Measurements from ENCODE around the gene ARHGEF37. TPM values are rescaled to one million over a fixed set of nuclear protein-coding genes. Genes with fewer than 3 reads are reported as not detected.

Gene ARHGEF37
- total RNA-seq, 1 experiment from 2014 or later = 0.42 TPM

GRCh38 chr5:149551227-149552037 lies 29.9 kb upstream of the ARHGEF37 start, which contains the start of gene CSNK1A1:
Gene CSNK1A1, minus strand, starts transcription at chr5:149551439. Its CDS starts 475 bp downstream, at chr5:149550964.
- Histone ChIP-seq H2AFZ (ENCODE audit: low read length) (no peak within 1 kb of the TSS), H3K14ac (ENCODE audit: insufficient read depth, low read length) (peak within 1 kb of the TSS; percentile 98), H3K4ac (ENCODE audit: low read depth, low read length) (peak within 1 kb of the TSS; percentile 89), H4K20me1 (ENCODE audit: control insufficient read depth, insufficient read depth, insufficient read length) (no peaks in the 10 kb centered on the region), H4K8ac (replicated peaks; ENCODE audit: insufficient read length, low read depth, low read length) (peak within 1 kb of the TSS; percentile 85), H3K9ac (ENCODE audit: extremely low read depth, insufficient read length, low read length) (peak within 1 kb of the TSS; percentile 97), H2BK12ac (ENCODE audit: insufficient read length, low read depth, low read length) (peak within 1 kb of the TSS; percentile 79), H2BK120ac (ENCODE audit: low read depth, low read length, poor library complexity, severe bottlenecking) (peak within 1 kb of the TSS; percentile 53), H2BK15ac (ENCODE audit: low read depth, low read length) (0 out of 2 replicates have a peak within 1 kb of the TSS, but pooled peaks have one; percentile 69), H2AK5ac (ENCODE audit: insufficient read length, low read length) (no peak within 1 kb of the TSS), H4K91ac (ENCODE audit: insufficient read length, low read depth, low read length) (peak within 1 kb of the TSS; percentile 63), H3T11ph (ENCODE audit: low read length) (no peak within 1 kb of the TSS), H3K18ac (ENCODE audit: insufficient read length, low read depth, low read length) (peak within 1 kb of the TSS; percentile 74), H3K23ac (ENCODE audit: insufficient read length, low read depth, low read length) (peak within 1 kb of the TSS; percentile 14), H3K27me3 (ENCODE audit: insufficient read depth, low read length) (no peaks in the 10 kb centered on the region), H2BK5ac (ENCODE audit: insufficient read length, low read length) (peak within 1 kb of the TSS; percentile 96), H2BK20ac (ENCODE audit: low read depth, low read length, poor library complexity, severe bottlenecking) (no peak within 1 kb of the TSS), H3K9me3 (ENCODE audit: control insufficient read depth, low read depth, low read length) (no peaks in the 10 kb centered on the region), H3K27ac (ENCODE audit: insufficient read length, low read depth, low read length) (peak within 1 kb of the TSS; percentile 90), H3K4me1 (ENCODE audit: insufficient read depth, low read length) (no peaks in the 10 kb centered on the region), H3K4me2 (ENCODE audit: insufficient read depth, insufficient read length, low read length) (peak within 1 kb of the TSS; percentile 99), H3K23me2 (ENCODE audit: insufficient read length, low read depth, low read length, poor library complexity, severe bottlenecking) (peaks cover 15% of the 10 kb centered on the region), H3K79me2 (ENCODE audit: insufficient read depth, low read length) (peaks cover 42% of the 10 kb centered on the region), H3K79me1 (ENCODE audit: insufficient read depth, low read depth, low read length, poor library complexity, severe bottlenecking) (no peaks in the 10 kb centered on the region), H4K5ac (ENCODE audit: insufficient read length, low read depth, low read length) (peak within 1 kb of the TSS; percentile 36), H3K56ac (ENCODE audit: insufficient read length, low read depth, low read length) (peak within 1 kb of the TSS; percentile 99)
- WGBS (ENCODE audit: extremely low coverage, insufficient read length, low lambda C conversion rate) = no CpG with 5 or more reads among the region's 67 CpGs
- peaks cover 26 to 32% of the 10 kb centered on the region in 2 experiments for H3K4me1 Mint-ChIP-seq
- H3K27ac Mint-ChIP-seq = peak within 1 kb of the TSS; percentile 97 to 99 (median 99)
- TF ChIP-seq, protein P1, sequence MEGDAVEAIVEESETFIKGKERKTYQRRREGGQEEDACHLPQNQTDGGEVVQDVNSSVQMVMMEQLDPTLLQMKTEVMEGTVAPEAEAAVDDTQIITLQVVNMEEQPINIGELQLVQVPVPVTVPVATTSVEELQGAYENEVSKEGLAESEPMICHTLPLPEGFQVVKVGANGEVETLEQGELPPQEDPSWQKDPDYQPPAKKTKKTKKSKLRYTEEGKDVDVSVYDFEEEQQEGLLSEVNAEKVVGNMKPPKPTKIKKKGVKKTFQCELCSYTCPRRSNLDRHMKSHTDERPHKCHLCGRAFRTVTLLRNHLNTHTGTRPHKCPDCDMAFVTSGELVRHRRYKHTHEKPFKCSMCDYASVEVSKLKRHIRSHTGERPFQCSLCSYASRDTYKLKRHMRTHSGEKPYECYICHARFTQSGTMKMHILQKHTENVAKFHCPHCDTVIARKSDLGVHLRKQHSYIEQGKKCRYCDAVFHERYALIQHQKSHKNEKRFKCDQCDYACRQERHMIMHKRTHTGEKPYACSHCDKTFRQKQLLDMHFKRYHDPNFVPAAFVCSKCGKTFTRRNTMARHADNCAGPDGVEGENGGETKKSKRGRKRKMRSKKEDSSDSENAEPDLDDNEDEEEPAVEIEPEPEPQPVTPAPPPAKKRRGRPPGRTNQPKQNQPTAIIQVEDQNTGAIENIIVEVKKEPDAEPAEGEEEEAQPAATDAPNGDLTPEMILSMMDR (conservative IDR thresholded peaks at IDR 0.05) = peak; percentile 80
- peaks cover 33 to 45% (median 42%) of the 10 kb centered on the region in 3 experiments for H3K36me3 Mint-ChIP-seq (ENCODE audit: insufficient read depth in 1 of 3, low read depth in 3 of 3)
- H3K27me3 Mint-ChIP-seq (ENCODE audit: low read depth) = no peaks in the 10 kb centered on the region
- peaks cover 0 to 2% of the 10 kb centered on the region in 2 experiments; a peak in 1 of 5 replicates for H3K9me3 Mint-ChIP-seq
- peak within 1 kb of the TSS; percentile 98 to 99 for H3K4me3 Mint-ChIP-seq
- peak; percentile 99 for DNase-seq
